Lower leg skin (tissue), 3 donors: ENCODE results near the gene MAP2.

ENCODE experiments used
- CTCF ChIP-seq, 3 donors: fragments of 450-650 bp; IDR thresholded peaks; one replicate each; pipeline ENCODE4 v1.5.1; 2016; ENCODE audit warnings: antibody characterized with exemption in 3 of 3, mild to moderate bottlenecking in 3 of 3, moderate library complexity in 2 of 3
- POLR2A ChIP-seq, 2 donors: fragments of 450-650 bp; IDR thresholded peaks; one replicate each; pipeline ENCODE4 v1.6.1; 2016 to 2017; ENCODE audit warnings: antibody characterized with exemption in 2 of 2, mild to moderate bottlenecking in 1 of 2, moderate library complexity in 1 of 2

- TF ChIP-seq CTCF (IDR thresholded peaks at IDR 0.05) (no peak), POLR2A (IDR thresholded peaks at IDR 0.05) (no peak)
These were observed 311.0 kb downstream of the MAP2 start for GRCh38 chr2:209734805-209735204.
